ENCODE measurements around the gene INSIG1.

- TF ChIP-seq CTCF (IDR thresholded peaks at IDR 0.05 in 2 of 3, conservative IDR thresholded peaks at IDR 0.05 in 1 of 3; ENCODE audit: borderline replicate concordance in 1 of 3, insufficient read depth in 1 of 3, low read depth in 2 of 3, low read length in 2 of 3) (no peak), POLR2A (IDR thresholded peaks at IDR 0.05; ENCODE audit: borderline replicate concordance, extremely low read depth, insufficient read depth, insufficient read length) (no peak), EZH2 (IDR thresholded peaks at IDR 0.05) (no peak), POLR2AphosphoS5 (IDR thresholded peaks at IDR 0.05; ENCODE audit: low read depth, low read length) (no peak), YY1 (IDR thresholded peaks at IDR 0.05; ENCODE audit: extremely low read depth, insufficient replicate concordance, low read depth, low read length) (no peak), ZBTB33 (IDR thresholded peaks at IDR 0.05; ENCODE audit: extremely low read depth, insufficient replicate concordance, low read length) (no peak), CEBPB (IDR thresholded peaks at IDR 0.05; ENCODE audit: low read depth) (no peak), EZH2phosphoT487 (IDR thresholded peaks at IDR 0.05; ENCODE audit: borderline replicate concordance) (no peak)
These were observed 13.0 kb upstream of the INSIG1 start for GRCh38 chr7:155284496-155285274.

Measured in HCT116 (cell line).